IMR-90 (cell line): ENCODE measurements around the gene FASTKD1. TPM values are rescaled to one million over a fixed set of nuclear protein-coding genes. Genes with fewer than 3 reads are reported as not detected.

Source experiments
- ATAC-seq: fragments of 200-7000 bp; cut with Tn5 transposase; 2 replicates; pipeline ENCODE4 v1.9.1; 2020; ENCODE audit warnings: low read depth, mild to moderate bottlenecking, moderate library complexity
- BruUV-seq: library from RNA; stranded (reverse); fragments of 400-500 nt; replicated peaks from 2 replicates; lab custom pipeline; 2021; lab: Mats Ljungman, UMichigan
- CTCF ChIA-PET: fragments of 300-600 bp; formaldehyde crosslinking; extraction: SDS; loops from one replicate; lab custom pipeline; 2021; ENCODE audit warnings: antibody characterized with exemption; lab: Yijun Ruan, JAX
- POLR2A ChIA-PET: fragments of 300-600 bp; sonication (Branson Sonifier 250); formaldehyde crosslinking; loops from one replicate; lab custom pipeline; 2022; ENCODE audit warnings: antibody characterized with exemption; ENCODE audit not compliant: unreplicated experiment; lab: Charles Lee
- DNase-seq: peaks from one replicate; pipeline ENCODE4 v3.0.0; 2013
- H2AFZ ChIP-seq: replicated peaks from 2 replicates; pipeline ENCODE3; 2013; ENCODE audit warnings: low read length, mild to moderate bottlenecking; ENCODE audit not compliant: poor library complexity
- H2AK5ac ChIP-seq: 2 replicates; pipeline ENCODE4 v1.6.1; 2013; ENCODE audit warnings: low read depth, low read length, inconsistent platforms
- H2AK9ac ChIP-seq: replicated peaks from 2 replicates; pipeline ENCODE3; 2013; ENCODE audit warnings: mild to moderate bottlenecking, low read depth, low read length, moderate library complexity; ENCODE audit not compliant: poor library complexity
- H2BK120ac ChIP-seq: 2 replicates; pipeline ENCODE4 v1.6.1; 2013; ENCODE audit warnings: low read depth, low read length, inconsistent platforms
- H2BK15ac ChIP-seq: 3 replicates; pipeline ENCODE4 v1.6.1; 2013; ENCODE audit warnings: low read depth, low read length, inconsistent platforms
- H2BK20ac ChIP-seq: 2 replicates; pipeline ENCODE4 v1.6.1; 2013; ENCODE audit warnings: low read depth, mild to moderate bottlenecking, inconsistent platforms, low read length, moderate library complexity
- H2BK5ac ChIP-seq: 2 replicates; pipeline ENCODE4 v1.6.1; 2013; ENCODE audit warnings: mild to moderate bottlenecking, low read depth, low read length, inconsistent platforms; ENCODE audit not compliant: poor library complexity, severe bottlenecking
- H3K14ac ChIP-seq: replicated peaks from 2 replicates; pipeline ENCODE4 v1.6.1; 2013; ENCODE audit warnings: low read depth, low read length, inconsistent platforms
- H3K18ac ChIP-seq: 2 replicates; pipeline ENCODE4 v1.6.1; 2013; ENCODE audit warnings: low read depth, low read length, control low read depth
- H3K23ac ChIP-seq: 2 replicates; pipeline ENCODE4 v1.6.1; 2013; ENCODE audit warnings: low read depth, low read length, inconsistent platforms
- H3K27ac ChIP-seq: 2 replicates; pipeline ENCODE4 v1.5.1; 2013; ENCODE audit warnings: mild to moderate bottlenecking, control low read depth, low read length; ENCODE audit not compliant: insufficient read depth
- H3K27me3 ChIP-seq: 2 replicates; pipeline ENCODE4 v1.6.1; 2013; ENCODE audit warnings: low read length; ENCODE audit not compliant: control insufficient read depth, insufficient read depth
- H3K36me3 ChIP-seq: 2 replicates; pipeline ENCODE4 v1.6.1; 2013; ENCODE audit warnings: low read length, mixed read lengths; ENCODE audit not compliant: control insufficient read depth, insufficient read depth
- H3K4ac ChIP-seq: 2 replicates; pipeline ENCODE4 v1.6.1; 2013; ENCODE audit warnings: low read depth, low read length, inconsistent platforms
- H3K4me1 ChIP-seq: 2 replicates; pipeline ENCODE4 v1.6.1; 2013; ENCODE audit warnings: low read length, mixed read lengths; ENCODE audit not compliant: control insufficient read depth, insufficient read depth
- H3K4me2 ChIP-seq: 2 replicates; pipeline ENCODE4 v1.6.1; 2013; ENCODE audit warnings: low read depth, mild to moderate bottlenecking, control low read depth, low read length, moderate library complexity
- H3K4me3 ChIP-seq: 2 replicates; pipeline ENCODE4 v1.5.1; 2013; ENCODE audit warnings: low read depth, mild to moderate bottlenecking, control low read depth, low read length, moderate library complexity; ENCODE audit not compliant: insufficient read depth
- H3K56ac ChIP-seq: 2 replicates; pipeline ENCODE4 v1.6.1; 2013; ENCODE audit warnings: low read length, inconsistent platforms; ENCODE audit not compliant: insufficient read depth; ENCODE audit errors: extremely low read depth
- H3K79me1 ChIP-seq, 2 experiments: 2 replicates each; pipeline ENCODE4 v1.6.1; 2013; ENCODE audit warnings: low read length in 2 of 2, inconsistent platforms in 1 of 2, low read depth in 1 of 2
- H3K9ac ChIP-seq: 2 replicates; pipeline ENCODE4 v1.6.1; 2013; ENCODE audit warnings: low read depth, low read length, control low read depth
- H3K9me1 ChIP-seq: 2 replicates; pipeline ENCODE4 v1.6.1; 2013; ENCODE audit warnings: low read length, inconsistent platforms; ENCODE audit not compliant: insufficient read depth
- H3K9me3 ChIP-seq: 2 replicates; pipeline ENCODE4 v1.6.1; 2013; ENCODE audit warnings: low read length; ENCODE audit not compliant: control insufficient read depth, insufficient read depth
- H4K20me1 ChIP-seq: 2 replicates; pipeline ENCODE4 v1.6.1; 2013; ENCODE audit warnings: low read length, inconsistent platforms; ENCODE audit not compliant: insufficient read depth
- H4K5ac ChIP-seq: 2 replicates; pipeline ENCODE4 v1.6.1; 2013; ENCODE audit warnings: mild to moderate bottlenecking, low read depth, low read length, control low read depth
- H4K8ac ChIP-seq, 2 experiments: 2 replicates each; pipeline ENCODE4 v1.6.1; 2013; ENCODE audit warnings: low read depth in 2 of 2, low read length in 2 of 2, control low read depth in 1 of 2, inconsistent platforms in 1 of 2
- H4K91ac ChIP-seq: 2 replicates; pipeline ENCODE4 v1.6.1; 2013; ENCODE audit warnings: low read depth, low read length, inconsistent platforms; ENCODE audit not compliant: insufficient read depth
- FOS ChIP-seq: fragments of 150-350 bp; IDR thresholded peaks from 2 replicates; pipeline ENCODE4 v1.6.1; 2016; ENCODE audit warnings: low read depth, low read length
- MAZ ChIP-seq: IDR thresholded peaks from 2 replicates; pipeline ENCODE4 v1.6.1; 2012; ENCODE audit warnings: low read depth, mild to moderate bottlenecking, low read length, improper control_type of control experiment, moderate library complexity, borderline replicate concordance
- RAD21 ChIP-seq: IDR thresholded peaks from 2 replicates; pipeline ENCODE4 v1.6.1; 2012; ENCODE audit warnings: low read length, improper control_type of control experiment
- RFX5 ChIP-seq: IDR thresholded peaks from 2 replicates; pipeline ENCODE4 v1.8.0; 2012; ENCODE audit warnings: low read depth, mild to moderate bottlenecking, low read length, moderate library complexity
- SMC3 ChIP-seq: fragments of 150-350 bp; IDR thresholded peaks from 2 replicates; pipeline ENCODE4 v1.6.1; 2016; ENCODE audit warnings: low read depth, mild to moderate bottlenecking, antibody characterized with exemption, low read length, moderate library complexity
- dilution Hi-C: fragments of 300-500 bp; cut with HindIII; formaldehyde crosslinking; loops from one replicate; pipeline ENCODE4 v1.14.3; 2018; ENCODE audit warnings: low sequenced_read_pairs; ENCODE audit not compliant: unreplicated experiment
- in situ Hi-C: fragments of 300-500 bp; cut with MboI; formaldehyde crosslinking; loops from 3 replicates; pipeline ENCODE4 v1.14.3; 2019; ENCODE audit warnings: low sequenced_read_pairs, inconsistent platforms, mixed read lengths
- intact Hi-C: fragments of 100-400 bp; cut with micrococcal nuclease; formaldehyde crosslinking; loops from 2 replicates; pipeline ENCODE4 v1.10.0; 2022
- polyA plus RNA-seq, 3 experiments: library from polyadenylated mRNA; depleted of rRNA; stranded (reverse); fragments of >200 nt; gene quantifications; 2 replicates each; pipeline ENCODE4 v1.2.3, GENCODE V29; 2012; ENCODE audit warnings: low replicate concordance in 1 of 3
- total RNA-seq: library from RNA; depleted of rRNA; stranded (reverse); fragments of >200 nt; gene quantifications from 2 replicates; pipeline ENCODE4 v1.2.3, GENCODE V29; 2012

The FASTKD1 gene
- total and polyA plus RNA-seq, 2 of the 4 experiments (the other 2 are of a cell fraction), result 11.4 to 11.5 TPM

DNA sequence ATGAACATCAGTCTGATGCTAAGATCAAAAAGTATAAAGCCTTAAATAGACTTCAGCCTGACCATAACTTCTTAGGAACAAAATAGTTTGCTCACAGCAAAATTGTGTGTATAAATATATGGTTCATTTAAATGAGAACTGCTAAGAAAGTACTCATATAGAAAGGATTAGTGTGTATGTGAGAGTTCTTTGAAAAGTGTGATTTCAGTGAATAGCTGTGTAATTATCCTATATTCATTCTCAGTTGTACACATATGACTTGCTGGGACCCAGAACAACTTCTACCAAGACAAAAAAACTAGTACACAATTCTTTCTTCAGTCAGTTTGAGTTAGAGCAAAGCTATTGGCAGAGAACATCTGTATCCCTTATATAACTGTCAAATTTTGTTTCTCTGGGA is 87.2 kb downstream of the FASTKD1 start:
- Histone ChIP-seq H3K4me2 (no peak overlapping the region), H3K9me1 (no peaks in the 10 kb centered on the region), H3K56ac (no peak overlapping the region), H4K20me1 (no peaks in the 10 kb centered on the region), H3K36me3 (peaks cover 3% of the 10 kb centered on the region; the same call in 1 of the 2 replicates), H3K14ac (no peak overlapping the region), H2BK15ac (no peak overlapping the region), H3K27ac (no peak overlapping the region), H3K4me3 (no peak overlapping the region), H2AK5ac (no peak overlapping the region), H3K9me3 (no peaks in the 10 kb centered on the region), H2AFZ (no peak overlapping the region), H2AK9ac (no peak overlapping the region), H2BK5ac (no peak overlapping the region), H4K91ac (no peak overlapping the region), H3K9ac (no peak overlapping the region), H3K18ac (no peak overlapping the region), H3K4me1 (no peaks in the 10 kb centered on the region), H2BK20ac (no peak overlapping the region), H4K5ac (no peak overlapping the region), H3K27me3 (no peaks in the 10 kb centered on the region), H3K23ac (no peak overlapping the region), H3K4ac (no peak overlapping the region), H3K79me1 (no peaks in the 10 kb centered on the region), H4K8ac (no peak overlapping the region), H2BK120ac (no peak overlapping the region)
- no peak for TF ChIP-seq MAZ
- no peak for TF ChIP-seq RAD21
- no peak for TF ChIP-seq FOS
- TF ChIP-seq SMC3, result no peak
- no peak for TF ChIP-seq RFX5
- DNase-seq (no peak), ATAC-seq (no peak)
- dilution Hi-C loops (no loop called here), in situ Hi-C loops (no loop called here), intact Hi-C loops (no loop called here)
- ChIA-PET CTCF (no interaction called here), POLR2A (no interaction called here)
- BruUV-seq, result no TSS peak
